HepG2 (cell line): ENCODE data around the gene EVA1C. TPM values are rescaled to one million over a fixed set of nuclear protein-coding genes. Genes with fewer than 3 reads are reported as not detected.

Source experiments
- ATAC-seq: fragments of 200-7000 bp; cut with Tn5 transposase; 3 replicates; pipeline ENCODE4 v1.9.1; 2020; ENCODE audit warnings: mild to moderate bottlenecking, moderate library complexity
- BruUV-seq: library from RNA; stranded (reverse); fragments of 400-500 nt; replicated peaks from 2 replicates; lab custom pipeline; 2021; lab: Mats Ljungman, UMichigan
- CTCF ChIA-PET: fragments of 300-600 bp; formaldehyde crosslinking; extraction: SDS; loops from one replicate; lab custom pipeline; 2021; ENCODE audit warnings: low total read pairs, inconsistent platforms, low intra/inter-chr PET ratio; lab: Yijun Ruan, JAX
- POLR2A ChIA-PET: fragments of 350-600 bp; sonication (Branson Sonifier 250); formaldehyde crosslinking; loops from one replicate; lab custom pipeline; 2020; ENCODE audit warnings: antibody characterized with exemption, inconsistent platforms; lab: Yijun Ruan, JAX
- DNase-seq: peaks from one replicate; pipeline ENCODE4 v3.0.0-alpha.2; 2015; ENCODE audit warnings: low spot score
- FAIRE-seq: peaks from 3 replicates; lab custom pipeline; 2011; peaks lifted over from hg19 to GRCh38; lab: Jason Lieb, UNC
- H2AFZ ChIP-seq: one replicate; pipeline ENCODE4 v1.6.1; 2011; ENCODE audit warnings: low read length, inconsistent platforms
- H3K27ac ChIP-seq: fragments of 300-600 bp; 3 replicates; pipeline ENCODE4 v1.8.0; 2011; ENCODE audit warnings: mixed run types, mild to moderate bottlenecking, mixed read lengths, low read length, inconsistent platforms; ENCODE audit not compliant: insufficient read depth; ENCODE audit errors: extremely low read length
- H3K27me3 ChIP-seq, 2 experiments: fragments of 200-600 bp in 1 of 2; 2 replicates in 1 of 2; 3 replicates in 1 of 2; pipeline versions ENCODE4 v1.6.0 to v1.8.0; 2011; ENCODE audit warnings: low read length in 2 of 2, mild to moderate bottlenecking in 2 of 2, moderate library complexity in 2 of 2, inconsistent platforms in 1 of 2; ENCODE audit not compliant: insufficient read depth in 2 of 2, control insufficient read depth in 1 of 2
- H3K36me3 ChIP-seq, 2 experiments: fragments of 200-600 bp in 1 of 2; replicated peaks in 1 of 2; 2 replicates in 1 of 2; 3 replicates in 1 of 2; pipeline versions ENCODE4 v1.5.1 to v1.8.0; 2011; ENCODE audit warnings: low read length in 2 of 2, inconsistent platforms in 1 of 2; ENCODE audit not compliant: insufficient read depth in 2 of 2, control insufficient read depth in 1 of 2
- H3K4me1 ChIP-seq: 2 replicates; pipeline ENCODE4 v1.5.1; 2012; ENCODE audit warnings: low read length, inconsistent platforms; ENCODE audit not compliant: insufficient read depth
- H3K4me2 ChIP-seq: 2 replicates; pipeline ENCODE4 v1.6.0; 2011; ENCODE audit warnings: low read depth, low read length, inconsistent platforms
- H3K4me3 ChIP-seq, 3 experiments: fragments of 200-600 bp in 1 of 3; sonication (generic), shearing (Covaris generic) in 1 of 3; replicated peaks in 1 of 3; 2 replicates each; pipeline ENCODE4 v1.5.1; 2011 to 2016; ENCODE audit warnings: low read length in 3 of 3, inconsistent platforms in 2 of 3, low read depth in 2 of 3, mild to moderate bottlenecking in 2 of 3, control low read depth in 1 of 3, mixed read lengths in 1 of 3; ENCODE audit not compliant: insufficient read depth in 1 of 3
- H3K79me2 ChIP-seq: one replicate; pipeline ENCODE4 v1.6.1; 2011; ENCODE audit warnings: low read length, inconsistent platforms; ENCODE audit not compliant: insufficient read depth
- H3K9ac ChIP-seq: 2 replicates; pipeline ENCODE4 v1.6.0; 2011; ENCODE audit warnings: mild to moderate bottlenecking, low read depth, low read length, inconsistent platforms; ENCODE audit not compliant: insufficient read depth
- H3K9me3 ChIP-seq: 2 replicates; pipeline ENCODE4 v1.5.1; 2012; ENCODE audit warnings: mild to moderate bottlenecking, low read length
- H4K20me1 ChIP-seq: 2 replicates; pipeline ENCODE4 v1.6.0; 2011; ENCODE audit warnings: inconsistent platforms, mild to moderate bottlenecking, low read length, moderate library complexity; ENCODE audit not compliant: insufficient read depth
- E2F1 ChIP-seq: sonication (generic); formaldehyde crosslinking; IDR thresholded peaks from 2 replicates; pipeline ENCODE4 v1.5.0; 2020; ENCODE audit warnings: missing genetic modification reagents
- FOSL1 ChIP-seq: sonication (generic); formaldehyde crosslinking; IDR thresholded peaks from 2 replicates; pipeline ENCODE4 v1.9.0; 2021; ENCODE audit warnings: missing genetic modification reagents, borderline replicate concordance
- GTF2F1 ChIP-seq: fragments of 150-350 bp; IDR thresholded peaks from 2 replicates; pipeline ENCODE4 v1.6.1; 2014; ENCODE audit warnings: low read length
- HMGA1 ChIP-seq: sonication (generic); formaldehyde crosslinking; conservative IDR thresholded peaks from 2 replicates; pipeline ENCODE4 v1.4.0; 2020; ENCODE audit warnings: missing genetic modification reagents
- HOXA9 ChIP-seq: sonication (generic); formaldehyde crosslinking; IDR thresholded peaks from 2 replicates; pipeline ENCODE4 v1.8.1; 2022; ENCODE audit warnings: missing genetic modification reagents, mild to moderate bottlenecking, moderate library complexity, borderline replicate concordance
- SNAPC4 ChIP-seq: sonication (generic); formaldehyde crosslinking; IDR thresholded peaks from 2 replicates; pipeline ENCODE4 v1.4.0; 2020; ENCODE audit warnings: mild to moderate bottlenecking, missing genetic modification reagents
- ZBTB42 ChIP-seq: sonication (generic); formaldehyde crosslinking; IDR thresholded peaks from 2 replicates; pipeline ENCODE4 v1.5.0; 2020; ENCODE audit warnings: mild to moderate bottlenecking, missing genetic modification reagents
- ZFP36L1 ChIP-seq: sonication (generic); formaldehyde crosslinking; IDR thresholded peaks from 2 replicates; pipeline ENCODE4 v1.8.0; 2022; ENCODE audit warnings: mild to moderate bottlenecking, missing genetic modification reagents, moderate library complexity
- ZNF234 ChIP-seq: sonication (generic); formaldehyde crosslinking; conservative IDR thresholded peaks from 2 replicates; pipeline ENCODE4 v1.5.1; 2020; ENCODE audit warnings: mild to moderate bottlenecking, missing genetic modification reagents
- ZNF275 ChIP-seq: sonication (generic); formaldehyde crosslinking; IDR thresholded peaks from 2 replicates; pipeline ENCODE4 v1.8.0; 2022; ENCODE audit warnings: missing genetic modification reagents, mild to moderate bottlenecking, inconsistent platforms, borderline replicate concordance
- ZNF549 ChIP-seq: sonication (generic); formaldehyde crosslinking; IDR thresholded peaks from 2 replicates; pipeline ENCODE4 v1.5.0; 2020; ENCODE audit warnings: missing genetic modification reagents
- WGBS: methylation state at CpG from one replicate; pipeline ENCODE4 v1.1.6; 2017; ENCODE audit warnings: low lambda C conversion rate; 5-methylcytosine and 5-hydroxymethylcytosine counted together
- in situ Hi-C: cut with HindIII; loops from 2 replicates; pipeline ENCODE4 v1.10.0; 2017; ENCODE audit warnings: low pct_unique_long_range_greater_than_20kb; ENCODE audit not compliant: extremely low pct_ligation_motif_present
- intact Hi-C: fragments of 100-400 bp; cut with micrococcal nuclease; formaldehyde crosslinking; loops from one replicate; pipeline ENCODE4 v1.10.0; 2022; ENCODE audit not compliant: unreplicated experiment
- polyA plus RNA-seq, 8 experiments: library from polyadenylated mRNA; depleted of rRNA in 3 of 8; stranded (reverse) in 7 of 8; unstranded in 1 of 8; fragments of >200 nt; fragmentation: Illumina TruSeq in 4 of 8; extraction: Trizol in 4 of 8; gene quantifications; 2 replicates each; pipeline versions ENCODE4 v1.2.1 to v1.2.3, GENCODE V29; 2011 to 2016; ENCODE audit warnings: low read depth in 4 of 8, missing spikeins in 1 of 8, mixed read lengths in 1 of 8; ENCODE audit not compliant: insufficient read depth in 1 of 8
- total RNA-seq, 5 experiments: library from RNA; depleted of rRNA; stranded (reverse); fragments of >200 nt; fragmentation: Illumina TruSeq; extraction: Trizol; gene quantifications; 2 replicates each; pipeline ENCODE4 v1.2.3, GENCODE V29; 2016; ENCODE audit warnings: low read depth in 1 of 5

EVA1C gene
- total and polyA plus RNA-seq, 2 of the 13 experiments (the other 11 are each of a cell fraction or from before 2014, with no cell fraction given): 0.29 to 0.34 TPM

- Histone ChIP-seq H3K4me1 (peaks cover 39% of the 10 kb centered on the region), H3K27me3 (no peaks in the 10 kb centered on the region), H3K27ac (no peak overlapping the region), H3K4me2 (no peak overlapping the region), H3K9ac (no peak overlapping the region), H2AFZ (no peak overlapping the region), H3K4me3 (no peak overlapping the region), H3K36me3 (no peaks in the 10 kb centered on the region), H3K79me2 (no peaks in the 10 kb centered on the region), H3K9me3 (no peaks in the 10 kb centered on the region), H4K20me1 (no peaks in the 10 kb centered on the region)
- no peak for FAIRE-seq
- TF ChIP-seq GTF2F1 (no peak), E2F1 (CRISPR knock-in tag) (no peak), HMGA1 (CRISPR knock-in tag) (no peak), ZNF234 (CRISPR knock-in tag) (no peak), ZNF549 (CRISPR knock-in tag) (no peak), ZBTB42 (CRISPR knock-in tag) (no peak), HOXA9 (CRISPR knock-in tag) (no peak), SNAPC4 (CRISPR knock-in tag) (no peak), ZNF275 (CRISPR knock-in tag) (no peak), FOSL1 (no peak), ZFP36L1 (CRISPR knock-in tag) (no peak)
- no TSS peak for BruUV-seq
- in situ Hi-C loops (no loop called here), intact Hi-C loops (loop anchor here (10.0 kb wide), 1 partner anchor 81 kb away; no protein-coding TSS in a partner anchor)
- ATAC-seq: no peak
- DNase-seq: no peak
- CTCF ChIA-PET: no interaction called here
- POLR2A ChIA-PET: no interaction called here
- 65% methylated on average over 9 of the region's 10 CpGs for WGBS
These were observed 111.0 kb downstream of the EVA1C start for GRCh38 chr21:32523463-32523862.
